Lung (tissue), 12 donors: ENCODE results near the gene HMG20A. TPM values are rescaled to one million over a fixed set of nuclear protein-coding genes. Genes with fewer than 3 reads are reported as not detected.

Experiments used
- ATAC-seq: fragments of 200-7000 bp; cut with Tn5 transposase; one replicate; pipeline ENCODE4 v1.9.1; 2020; ENCODE audit warnings: moderate number of reproducible peaks; ENCODE audit not compliant: insufficient read depth, low FRiP score
- DNase-seq, 3 donors: peaks; one replicate each; pipeline ENCODE4 v3.0.0-alpha.2; 2013 to 2017
- H3K27ac ChIP-seq, 2 donors: one replicate each; pipeline ENCODE4 v1.5.1; 2013; ENCODE audit warnings: mild to moderate bottlenecking in 2 of 2, moderate library complexity in 2 of 2, control low read depth in 1 of 2, inconsistent platforms in 1 of 2, low read depth in 1 of 2, low read length in 1 of 2
- H3K27me3 ChIP-seq, 3 donors: one replicate each; pipeline ENCODE4 v1.5.1; 2013; ENCODE audit warnings: low read length in 2 of 3; ENCODE audit not compliant: control insufficient read depth in 3 of 3, insufficient read depth in 3 of 3
- H3K36me3 ChIP-seq, 4 donors: one replicate each; pipeline ENCODE4 v1.5.1; 2013; ENCODE audit warnings: low read length in 4 of 4, mild to moderate bottlenecking in 1 of 4, moderate library complexity in 1 of 4; ENCODE audit not compliant: control insufficient read depth in 4 of 4, insufficient read depth in 4 of 4
- H3K4me1 ChIP-seq, 5 donors: one replicate each; pipeline ENCODE4 v1.5.1; 2013; ENCODE audit warnings: low read length in 5 of 5, mild to moderate bottlenecking in 2 of 5, moderate library complexity in 1 of 5; ENCODE audit not compliant: control insufficient read depth in 5 of 5, insufficient read depth in 5 of 5
- H3K4me3 ChIP-seq: one replicate; pipeline ENCODE4 v1.5.1; 2013; ENCODE audit warnings: mild to moderate bottlenecking, control low read depth, moderate library complexity
- H3K9ac ChIP-seq, 2 donors: one replicate each; pipeline ENCODE4 v1.5.1; 2013; ENCODE audit warnings: low read length in 2 of 2, control low read depth in 1 of 2; ENCODE audit not compliant: insufficient read depth in 1 of 2
- H3K9me3 ChIP-seq, 4 donors: one replicate each; pipeline ENCODE4 v1.5.1; 2013; ENCODE audit warnings: low read length in 3 of 4, mild to moderate bottlenecking in 1 of 4, moderate library complexity in 1 of 4; ENCODE audit not compliant: control insufficient read depth in 4 of 4, insufficient read depth in 3 of 4
- WGBS, 2 donors: extraction: QIAGEN DNeasy Blood & Tissue Kit; methylation state at CpG; one replicate each; pipeline ENCODE4 v1.1.7; 2013; 5-methylcytosine and 5-hydroxymethylcytosine counted together
- polyA plus RNA-seq, 2 donors: library from polyadenylated mRNA; stranded (reverse); fragments of 200-250 nt; gene quantifications; one replicate each; pipeline ENCODE4 v1.2.1, GENCODE V29; 2013
- total RNA-seq, 2 donors: library from RNA; depleted of rRNA in 1 of 2; stranded (reverse); fragments of >200 nt in 1 of 2; gene quantifications; one replicate each; pipeline ENCODE4 v1.2.1, GENCODE V29; 2014 to 2021
- TF ChIP-seq, protein P1 (sequence below): IDR thresholded peaks from 2 replicates; pipeline ENCODE4 v1.5.1; 2012; ENCODE audit warnings: mild to moderate bottlenecking; ENCODE audit errors: control extremely low read depth, extremely low read depth
- donor health status: control.
- donor health status: control.
- donor health status: Bipolar disorder and iron deficiency.
- donor health status: healthy.
- donor health status: DM: yes; HTN: yes; CAD: no.

Gene HMG20A
- total and polyA plus RNA-seq, 4 donors: 12.7 to 63.9 (median 23.4) TPM

DNA sequence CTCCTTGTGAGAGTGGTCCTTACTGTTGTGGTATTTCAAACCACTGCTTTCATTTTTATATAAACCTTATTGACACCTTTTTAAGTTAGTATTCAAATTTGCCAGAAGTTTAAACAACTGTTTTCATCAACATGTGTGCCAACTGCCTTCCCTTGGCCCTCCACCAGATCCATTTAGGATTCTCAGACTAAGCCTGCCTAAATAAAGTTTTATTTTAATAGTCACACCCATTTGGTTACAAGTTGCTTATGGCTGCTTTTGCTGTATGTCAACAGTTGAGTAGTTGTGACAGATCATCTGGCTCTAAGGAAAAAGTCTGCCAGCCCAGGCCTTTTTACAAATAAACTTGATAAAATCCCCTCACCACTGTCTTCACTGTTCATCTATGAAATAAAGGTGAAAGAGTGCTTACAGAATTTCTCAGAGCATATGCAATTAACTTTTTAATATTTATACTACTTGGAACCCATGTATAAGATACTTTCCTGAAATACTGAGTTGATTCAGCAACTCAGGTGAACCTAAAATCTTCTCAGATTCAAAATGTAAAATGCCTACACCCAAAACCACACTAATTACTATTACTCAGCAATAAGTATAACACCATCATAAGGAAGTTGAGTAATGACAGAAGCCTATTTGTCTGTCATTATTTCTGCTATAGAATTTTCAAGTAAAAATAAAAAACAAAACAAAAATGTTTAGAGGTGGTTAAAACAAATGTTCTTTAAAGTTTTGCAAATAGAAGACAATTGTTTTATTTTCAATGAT, 35.9 kb upstream of the HMG20A start:
- H3K4me1 ChIP-seq: peaks cover 0 to 40% (median 0%) of the 10 kb centered on the region in 5 donors
- no peak overlapping the region for H3K4me3 ChIP-seq
- H3K36me3 ChIP-seq: no peaks in the 10 kb centered on the region
- H3K27me3 ChIP-seq: no peaks in the 10 kb centered on the region
- H3K27ac ChIP-seq: no peak overlapping the region
- H3K9ac ChIP-seq: no peak overlapping the region
- DNase-seq: no peak
- no peaks in the 10 kb centered on the region for H3K9me3 ChIP-seq
- TF ChIP-seq, protein P1, sequence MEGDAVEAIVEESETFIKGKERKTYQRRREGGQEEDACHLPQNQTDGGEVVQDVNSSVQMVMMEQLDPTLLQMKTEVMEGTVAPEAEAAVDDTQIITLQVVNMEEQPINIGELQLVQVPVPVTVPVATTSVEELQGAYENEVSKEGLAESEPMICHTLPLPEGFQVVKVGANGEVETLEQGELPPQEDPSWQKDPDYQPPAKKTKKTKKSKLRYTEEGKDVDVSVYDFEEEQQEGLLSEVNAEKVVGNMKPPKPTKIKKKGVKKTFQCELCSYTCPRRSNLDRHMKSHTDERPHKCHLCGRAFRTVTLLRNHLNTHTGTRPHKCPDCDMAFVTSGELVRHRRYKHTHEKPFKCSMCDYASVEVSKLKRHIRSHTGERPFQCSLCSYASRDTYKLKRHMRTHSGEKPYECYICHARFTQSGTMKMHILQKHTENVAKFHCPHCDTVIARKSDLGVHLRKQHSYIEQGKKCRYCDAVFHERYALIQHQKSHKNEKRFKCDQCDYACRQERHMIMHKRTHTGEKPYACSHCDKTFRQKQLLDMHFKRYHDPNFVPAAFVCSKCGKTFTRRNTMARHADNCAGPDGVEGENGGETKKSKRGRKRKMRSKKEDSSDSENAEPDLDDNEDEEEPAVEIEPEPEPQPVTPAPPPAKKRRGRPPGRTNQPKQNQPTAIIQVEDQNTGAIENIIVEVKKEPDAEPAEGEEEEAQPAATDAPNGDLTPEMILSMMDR: no peak
- no peak for ATAC-seq

DNA sequence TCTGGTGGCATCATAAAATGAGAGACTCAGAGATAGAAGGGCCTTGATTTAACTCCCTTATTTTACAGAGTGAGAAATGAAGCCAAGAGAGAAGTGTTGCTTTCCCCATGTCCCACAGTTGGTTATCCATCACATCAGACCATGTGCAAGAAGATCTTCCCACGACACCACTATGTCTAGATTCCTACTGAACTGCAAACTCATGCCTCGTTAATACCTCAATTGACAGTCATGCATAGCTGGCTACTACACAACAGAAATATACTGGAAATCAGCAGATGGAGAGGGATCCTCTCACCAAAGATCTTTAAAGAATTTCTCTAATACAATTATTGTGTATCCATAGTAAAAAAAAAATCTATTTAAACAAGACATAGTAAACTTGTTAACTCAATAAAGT, 34.1 kb upstream of the HMG20A start:
- H3K4me1 ChIP-seq: peaks cover 0 to 47% (median 0%) of the 10 kb centered on the region in 5 donors
- ATAC-seq (no peak), DNase-seq (no peak)
- WGBS, 2 donors: 86 to 87% methylated on average over 2 of the region's 2 CpGs
- no peak overlapping the region for H3K27ac ChIP-seq
- no peaks in the 10 kb centered on the region for H3K27me3 ChIP-seq
- H3K36me3 ChIP-seq: no peaks in the 10 kb centered on the region
- no peak overlapping the region for H3K9ac ChIP-seq
- TF ChIP-seq, protein P1: no peak
- no peak overlapping the region for H3K4me3 ChIP-seq
- no peaks in the 10 kb centered on the region for H3K9me3 ChIP-seq

DNA sequence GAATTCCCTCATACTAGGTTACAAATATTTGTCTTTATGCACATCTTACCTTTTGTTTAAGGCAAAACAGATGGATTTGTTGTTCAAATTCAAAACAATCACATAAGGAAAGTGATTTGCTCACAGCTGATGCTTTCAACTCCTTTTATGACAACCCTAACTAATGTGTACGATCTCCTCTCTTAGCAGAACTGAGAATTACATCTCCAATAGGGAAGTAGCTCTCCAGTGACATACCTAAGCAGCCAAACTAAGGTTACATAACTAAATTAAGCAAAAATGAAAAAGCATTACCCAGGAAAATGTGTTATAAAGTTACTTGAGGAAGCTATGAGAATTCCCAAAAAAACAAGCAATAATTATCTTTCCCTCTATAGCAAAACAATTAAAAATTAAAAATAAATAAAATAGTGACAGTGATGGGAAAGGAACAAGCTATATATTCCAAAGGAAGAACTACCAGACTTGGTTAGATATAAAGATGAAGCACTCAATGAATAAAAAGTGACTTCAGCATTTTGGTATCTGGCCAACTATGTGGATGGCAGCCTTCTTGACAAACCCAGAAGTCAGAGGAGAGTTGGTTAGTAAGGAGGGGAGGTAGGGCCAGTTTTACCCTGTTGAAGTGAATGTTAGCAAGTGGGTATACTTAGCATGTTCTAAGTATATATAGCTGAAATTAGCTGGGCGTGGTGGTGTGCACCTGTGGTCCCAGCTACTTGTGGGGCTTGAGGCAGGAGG, 33.2 kb upstream of the HMG20A start:
- Histone ChIP-seq H3K27ac (no peak overlapping the region), H3K27me3 (no peaks in the 10 kb centered on the region), H3K9me3 (no peaks in the 10 kb centered on the region), H3K4me3 (no peak overlapping the region), H3K4me1 (peaks cover 0 to 46% (median 0%) of the 10 kb centered on the region in 5 donors), H3K36me3 (no peaks in the 10 kb centered on the region), H3K9ac (no peak overlapping the region)
- 63 to 75% methylated on average over 2 of the region's 2 CpGs for WGBS, 2 donors
- ATAC-seq (no peak), DNase-seq (no peak)
- TF ChIP-seq, protein P1: no peak
